Vagina (tissue), 2 donors: ENCODE data around the gene SCAF8.

Source experiments
- POLR2A ChIP-seq, 2 donors: fragments of 450-650 bp; IDR thresholded peaks; one replicate each; pipeline ENCODE4 v1.6.1; 2017; ENCODE audit warnings: antibody characterized with exemption in 2 of 2, mild to moderate bottlenecking in 2 of 2, moderate library complexity in 2 of 2
- TF ChIP-seq, protein P1 (sequence below), 3 experiments: fragments of 450-650 bp in 2 of 3; fragments of 200-600 bp in 1 of 3; sonication (generic) in 1 of 3; IDR thresholded peaks; one replicate each; pipeline ENCODE4 v1.5.1; 2017 to 2019; ENCODE audit warnings: antibody characterized with exemption in 3 of 3, mild to moderate bottlenecking in 2 of 3, moderate library complexity in 2 of 3

DNA sequence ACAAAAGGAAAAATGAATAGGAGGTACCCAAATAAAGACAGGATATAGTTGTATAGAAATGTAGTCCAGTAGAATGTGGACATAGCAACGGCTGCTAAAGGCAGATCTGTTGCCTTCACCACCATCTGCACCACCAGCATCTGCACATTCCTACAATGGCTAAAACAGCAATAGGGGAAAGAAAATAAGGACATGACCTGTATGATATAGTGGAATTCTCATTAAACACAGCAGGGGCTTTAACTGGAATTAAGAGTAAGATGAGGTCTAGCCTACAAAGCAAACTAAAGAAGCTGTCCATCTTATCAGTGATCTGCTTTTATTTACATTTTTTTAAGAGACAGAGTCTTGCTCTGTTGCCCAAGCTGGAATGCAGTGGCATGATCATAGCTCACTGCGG is 26.8 kb upstream of the SCAF8 start:
- TF ChIP-seq, protein P1, sequence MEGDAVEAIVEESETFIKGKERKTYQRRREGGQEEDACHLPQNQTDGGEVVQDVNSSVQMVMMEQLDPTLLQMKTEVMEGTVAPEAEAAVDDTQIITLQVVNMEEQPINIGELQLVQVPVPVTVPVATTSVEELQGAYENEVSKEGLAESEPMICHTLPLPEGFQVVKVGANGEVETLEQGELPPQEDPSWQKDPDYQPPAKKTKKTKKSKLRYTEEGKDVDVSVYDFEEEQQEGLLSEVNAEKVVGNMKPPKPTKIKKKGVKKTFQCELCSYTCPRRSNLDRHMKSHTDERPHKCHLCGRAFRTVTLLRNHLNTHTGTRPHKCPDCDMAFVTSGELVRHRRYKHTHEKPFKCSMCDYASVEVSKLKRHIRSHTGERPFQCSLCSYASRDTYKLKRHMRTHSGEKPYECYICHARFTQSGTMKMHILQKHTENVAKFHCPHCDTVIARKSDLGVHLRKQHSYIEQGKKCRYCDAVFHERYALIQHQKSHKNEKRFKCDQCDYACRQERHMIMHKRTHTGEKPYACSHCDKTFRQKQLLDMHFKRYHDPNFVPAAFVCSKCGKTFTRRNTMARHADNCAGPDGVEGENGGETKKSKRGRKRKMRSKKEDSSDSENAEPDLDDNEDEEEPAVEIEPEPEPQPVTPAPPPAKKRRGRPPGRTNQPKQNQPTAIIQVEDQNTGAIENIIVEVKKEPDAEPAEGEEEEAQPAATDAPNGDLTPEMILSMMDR (IDR thresholded peaks at IDR 0.05), result no peak
- no peak for TF ChIP-seq POLR2A (IDR thresholded peaks at IDR 0.05)
